Middle frontal gyrus (tissue), 1 donor: ENCODE results near the gene CCDC91.
"Not testable (repeated sequence)": the region's sequence is repeated elsewhere in the genome, so short reads cannot be mapped to it uniquely, and the experiment has no call there.

Experiments used
- DNase-seq: peaks from one replicate; pipeline ENCODE4 v3.0.0-alpha.2; 2015; ENCODE audit warnings: low spot score; ENCODE audit errors: extremely low spot score

The CCDC91 gene

GRCh38 chr12:28184375-28184774, 5.9 kb upstream of the CCDC91 start:
- no peak for DNase-seq

DNA sequence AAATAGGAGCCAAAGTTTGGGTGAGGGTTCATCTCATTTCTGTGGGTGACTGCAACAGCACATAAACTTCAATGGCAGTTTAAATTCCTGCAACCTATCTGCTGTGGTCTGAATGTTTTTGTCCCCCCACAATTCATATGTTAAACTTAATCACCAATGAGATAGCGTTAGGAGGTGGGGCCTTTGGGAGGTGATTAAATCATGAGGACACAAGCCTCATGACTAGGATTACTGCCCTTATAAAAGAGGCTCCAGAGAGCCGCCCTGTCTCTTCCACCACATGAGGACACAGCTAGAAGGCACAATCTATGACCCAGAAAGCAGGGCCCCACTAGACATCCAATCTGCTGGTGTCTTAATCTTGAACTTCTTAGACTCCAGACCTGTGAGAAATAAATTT, 3.8 kb upstream of the CCDC91 start:
- DNase-seq: no peak

GRCh38 chr12:28189784-28190320, 404 bp upstream of the CCDC91 start:
- DNase-seq: no peak

- DNase-seq: no peak
Observed at GRCh38 chr12:28191051-28192048, 1.1 kb downstream of the CCDC91 start.

DNA sequence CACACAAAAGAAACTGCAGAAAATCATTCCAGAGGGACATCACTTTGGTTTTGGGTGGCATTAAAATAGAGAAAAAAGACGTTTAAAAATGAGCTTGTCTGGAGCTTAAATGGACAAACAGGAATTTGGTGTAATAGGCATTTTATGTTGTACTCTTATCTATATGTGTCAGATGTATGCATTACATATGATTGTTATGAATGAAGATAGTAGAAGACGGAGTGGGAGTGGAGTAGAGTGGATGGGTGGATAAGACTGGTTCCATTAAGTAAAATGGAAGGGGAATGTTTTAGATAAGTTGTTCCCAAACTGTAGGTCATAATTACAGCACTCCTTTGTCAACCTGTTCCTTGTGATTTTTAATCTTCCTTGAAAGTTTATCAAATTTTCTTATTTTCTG, 1.9 kb downstream of the CCDC91 start:
- no peak for DNase-seq

DNA sequence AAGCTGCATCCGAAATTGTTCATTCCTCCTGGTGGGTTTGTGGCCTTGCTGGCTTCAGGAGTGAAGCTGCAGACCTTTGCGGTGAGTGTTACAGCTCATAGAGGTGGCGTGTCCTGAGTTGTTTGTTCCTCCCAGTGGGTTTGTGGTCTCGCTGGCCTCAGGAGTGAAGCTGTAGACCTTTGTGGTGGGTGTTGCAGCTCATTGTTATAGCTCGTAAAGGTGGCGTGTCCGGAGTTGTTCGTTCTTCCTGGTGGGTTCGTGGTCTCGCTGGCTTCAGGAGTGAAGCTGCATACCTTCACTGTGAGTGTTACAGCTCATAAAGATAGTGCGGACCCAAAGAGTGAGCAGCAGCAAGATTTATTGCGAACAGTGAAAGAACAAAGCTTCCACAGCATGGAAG, 4.4 kb downstream of the CCDC91 start:
- DNase-seq: not testable (repeated sequence)

- DNase-seq: not testable (repeated sequence)
Observed at GRCh38 chr12:28201136-28201535, 10.9 kb downstream of the CCDC91 start.

DNA sequence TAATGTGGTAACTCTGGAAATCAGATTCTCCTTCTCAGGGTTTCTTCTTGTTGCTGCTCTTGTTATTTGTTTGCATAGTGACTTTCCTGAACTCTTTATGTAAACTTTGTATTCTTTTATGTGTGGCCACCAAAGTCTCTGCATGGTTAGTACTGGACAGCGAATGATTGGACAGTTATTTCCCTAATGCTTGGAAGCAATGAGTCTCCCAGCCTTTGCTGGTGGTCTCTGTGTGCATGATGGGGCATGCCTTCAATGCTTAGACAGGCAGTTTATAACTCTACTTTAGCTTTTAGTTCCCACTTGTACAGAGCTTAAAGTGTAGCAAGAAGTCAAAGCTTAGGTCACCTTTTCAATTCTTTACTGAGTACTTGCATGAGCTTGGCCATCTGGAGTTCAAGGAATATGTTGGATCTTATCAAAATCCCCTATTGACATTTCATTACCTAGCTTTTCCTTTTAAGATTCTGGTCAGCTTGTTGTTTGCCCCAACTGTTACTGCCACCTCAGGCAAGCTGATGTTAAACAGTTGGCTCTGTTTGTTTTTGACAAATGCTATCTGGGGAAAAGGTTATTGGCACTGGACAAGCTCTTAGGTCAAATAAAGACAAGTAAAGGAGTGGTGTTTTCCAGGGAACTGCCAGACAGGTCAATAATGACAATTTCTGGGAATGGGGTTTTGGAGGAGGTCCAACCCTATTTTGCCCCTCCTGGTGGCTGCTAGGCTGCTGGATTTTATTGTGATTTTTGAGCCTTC, 12.3 kb downstream of the CCDC91 start:
- DNase-seq: no peak

- no peak for DNase-seq
Observed at GRCh38 chr12:28209782-28210181, 19.5 kb downstream of the CCDC91 start.

GRCh38 chr12:28212182-28212581, 21.9 kb downstream of the CCDC91 start:
- no peak for DNase-seq

- DNase-seq: no peak
Observed at GRCh38 chr12:28215021-28215420, 24.8 kb downstream of the CCDC91 start.

GRCh38 chr12:28216016-28216415, 25.8 kb downstream of the CCDC91 start:
- DNase-seq: no peak

DNA sequence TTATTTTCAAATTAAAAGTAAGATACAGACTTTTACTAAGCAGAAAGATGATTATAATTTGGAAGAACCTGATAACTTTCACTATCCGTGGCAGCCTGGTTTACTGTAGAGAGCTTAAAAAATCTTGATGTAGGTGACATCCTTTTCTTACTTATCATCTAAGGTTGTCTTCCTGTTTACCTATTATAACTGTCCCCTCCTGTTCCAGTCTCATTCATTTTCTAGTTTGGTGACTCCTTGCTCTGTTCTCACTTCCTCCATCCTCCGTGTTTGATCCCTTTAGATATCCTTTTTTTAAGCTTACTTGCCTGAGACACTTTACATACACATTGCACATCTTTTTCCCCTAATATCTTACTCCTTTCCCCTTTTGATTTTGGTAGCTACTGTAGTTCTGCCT, 27.5 kb downstream of the CCDC91 start:
- no peak for DNase-seq

DNA sequence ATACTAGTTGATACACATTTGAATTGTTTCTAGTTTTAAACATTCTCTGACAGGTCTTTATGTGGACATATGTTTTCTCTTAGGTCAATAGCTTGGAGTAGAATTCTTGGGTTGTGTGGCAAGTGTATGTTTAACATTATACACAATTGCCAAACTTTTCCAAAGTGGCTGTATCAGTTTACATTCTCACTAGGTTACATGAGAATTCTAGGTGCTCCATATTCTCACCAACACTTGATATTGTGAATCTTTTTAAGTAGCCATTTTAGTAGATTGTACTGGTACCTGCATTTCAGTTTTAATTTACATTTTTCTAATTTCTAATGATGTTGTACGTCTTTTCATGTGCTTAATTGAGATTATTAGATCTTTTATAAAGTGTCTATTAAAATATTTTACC, 28.6 kb downstream of the CCDC91 start:
- no peak for DNase-seq

DNA sequence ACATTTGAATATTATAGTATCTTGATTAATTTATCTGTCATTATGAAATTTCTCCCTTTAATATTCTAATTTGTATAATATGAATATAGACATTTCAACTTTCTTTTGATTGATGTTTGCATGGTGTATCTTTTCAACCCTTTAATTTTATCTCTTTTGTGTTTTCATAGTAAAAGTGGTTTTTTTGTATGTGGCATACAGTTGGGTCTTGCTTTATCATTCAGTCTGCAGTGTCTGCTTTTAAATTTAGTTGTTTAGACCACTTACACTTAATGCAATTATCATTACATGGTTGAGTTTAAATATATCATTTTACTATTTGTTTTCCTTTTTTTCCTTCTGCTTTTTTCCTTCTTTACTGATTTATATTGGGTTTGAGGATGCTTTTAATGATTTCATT, 29.6 kb downstream of the CCDC91 start:
- DNase-seq: no peak

GRCh38 chr12:28222081-28222700, 31.9 kb downstream of the CCDC91 start:
- DNase-seq: no peak

- DNase-seq: no peak
Observed at GRCh38 chr12:28223025-28223554, 32.8 kb downstream of the CCDC91 start.

GRCh38 chr12:28223858-28224257, 33.6 kb downstream of the CCDC91 start:
- no peak for DNase-seq

- DNase-seq: no peak
Observed at GRCh38 chr12:28226705-28227104, 36.4 kb downstream of the CCDC91 start.

- no peak for DNase-seq
Observed at GRCh38 chr12:28227251-28227650, 37.0 kb downstream of the CCDC91 start.

GRCh38 chr12:28231248-28231647, 41.0 kb downstream of the CCDC91 start:
- no peak for DNase-seq
